ENCODE results near the gene PCBP3. TPM values are rescaled to one million over a fixed set of nuclear protein-coding genes. Genes with fewer than 3 reads are reported as not detected.

PCBP3 gene
- total and polyA plus RNA-seq, 2 of the 13 experiments (the other 11 are each of a cell fraction or from before 2014, with no cell fraction given): not detected

DNA sequence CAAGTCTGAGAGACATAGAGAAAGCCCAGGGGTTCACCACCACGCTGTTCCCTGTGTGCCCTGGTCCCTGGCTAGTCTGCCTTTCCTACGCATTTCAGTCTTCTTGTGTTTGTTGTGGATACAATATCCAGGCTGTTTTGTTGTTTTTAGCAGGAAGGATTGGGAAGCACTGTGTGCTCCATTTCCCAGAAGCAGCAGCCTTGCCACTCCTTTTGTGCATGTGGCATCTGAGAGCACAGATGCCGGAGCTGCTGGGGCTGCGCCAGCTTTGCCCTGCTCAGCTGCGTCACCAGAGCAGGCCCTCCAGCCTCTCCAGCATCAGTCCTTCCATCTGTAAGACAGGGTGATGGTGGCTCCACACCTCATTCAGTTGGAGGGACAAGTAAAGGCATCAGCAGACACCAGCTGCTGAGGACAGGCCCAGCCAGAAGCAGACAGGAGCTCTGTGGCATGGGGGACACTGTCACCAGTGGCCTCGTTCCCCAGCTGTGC is 243.6 kb downstream of the PCBP3 start:
- Histone ChIP-seq H3K4me3 (replicated peaks in 1 of 3; ENCODE audit: insufficient read depth in 1 of 3, low read depth in 2 of 3, low read length in 3 of 3) (no peak overlapping the region), H3K27ac (ENCODE audit: extremely low read length, insufficient read depth, low read length) (no peak overlapping the region), H3K27me3 (ENCODE audit: control insufficient read depth in 1 of 2, insufficient read depth in 2 of 2, low read length in 2 of 2) (peaks cover 14 to 74% of the 10 kb centered on the region in 2 experiments; a peak in 4 of 5 replicates), H3K9ac (ENCODE audit: insufficient read depth, low read depth, low read length) (no peak overlapping the region), H4K20me1 (ENCODE audit: insufficient read depth, low read length) (no peaks in the 10 kb centered on the region), H2AFZ (ENCODE audit: low read length) (no peak overlapping the region), H3K36me3 (replicated peaks in 1 of 2; ENCODE audit: control insufficient read depth in 1 of 2, insufficient read depth in 2 of 2, low read length in 2 of 2) (no peaks in the 10 kb centered on the region), H3K9me3 (ENCODE audit: low read length) (no peaks in the 10 kb centered on the region), H3K4me2 (ENCODE audit: low read depth, low read length) (no peak overlapping the region), H3K79me2 (ENCODE audit: insufficient read depth, low read length) (no peaks in the 10 kb centered on the region), H3K4me1 (ENCODE audit: insufficient read depth, low read length) (no peaks in the 10 kb centered on the region)
- no peak for DNase-seq (ENCODE audit: low spot score)
- intact Hi-C loops (cut with micrococcal nuclease; ENCODE audit: unreplicated experiment) (no loop called here), in situ Hi-C loops (cut with HindIII; ENCODE audit: extremely low pct_ligation_motif_present, low pct_unique_long_range_greater_than_20kb) (no loop called here)
- ATAC-seq: no peak
- TF ChIP-seq TCF12 (IDR thresholded peaks at IDR 0.05): no peak
- no peak for TF ChIP-seq TCF12 (CRISPR knock-in tag; IDR thresholded peaks at IDR 0.05)
- no peak for TF ChIP-seq SYNCRIP (IDR thresholded peaks at IDR 0.05; ENCODE audit: insufficient read depth, low read depth, low read length)
- no peak for TF ChIP-seq NPAS2 (CRISPR knock-in tag; IDR thresholded peaks at IDR 0.05; ENCODE audit: borderline replicate concordance)
- no peak for TF ChIP-seq ZNF570 (CRISPR knock-in tag; IDR thresholded peaks at IDR 0.05; ENCODE audit: borderline replicate concordance)
- TF ChIP-seq, protein P1, sequence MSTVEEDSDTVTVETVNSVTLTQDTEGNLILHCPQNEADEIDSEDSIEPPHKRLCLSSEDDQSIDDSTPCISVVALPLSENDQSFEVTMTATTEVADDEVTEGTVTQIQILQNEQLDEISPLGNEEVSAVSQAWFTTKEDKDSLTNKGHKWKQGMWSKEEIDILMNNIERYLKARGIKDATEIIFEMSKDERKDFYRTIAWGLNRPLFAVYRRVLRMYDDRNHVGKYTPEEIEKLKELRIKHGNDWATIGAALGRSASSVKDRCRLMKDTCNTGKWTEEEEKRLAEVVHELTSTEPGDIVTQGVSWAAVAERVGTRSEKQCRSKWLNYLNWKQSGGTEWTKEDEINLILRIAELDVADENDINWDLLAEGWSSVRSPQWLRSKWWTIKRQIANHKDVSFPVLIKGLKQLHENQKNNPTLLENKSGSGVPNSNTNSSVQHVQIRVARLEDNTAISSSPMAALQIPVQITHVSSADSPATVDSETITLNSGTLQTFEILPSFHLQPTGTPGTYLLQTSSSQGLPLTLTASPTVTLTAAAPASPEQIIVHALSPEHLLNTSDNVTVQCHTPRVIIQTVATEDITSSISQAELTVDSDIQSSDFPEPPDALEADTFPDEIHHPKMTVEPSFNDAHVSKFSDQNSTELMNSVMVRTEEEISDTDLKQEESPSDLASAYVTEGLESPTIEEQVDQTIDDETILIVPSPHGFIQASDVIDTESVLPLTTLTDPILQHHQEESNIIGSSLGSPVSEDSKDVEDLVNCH (CRISPR knock-in tag; IDR thresholded peaks at IDR 0.05): no peak
- TF ChIP-seq CCDC6 (CRISPR knock-in tag; IDR thresholded peaks at IDR 0.05): no peak
- no peak for TF ChIP-seq NR1H2 (CRISPR knock-in tag; IDR thresholded peaks at IDR 0.05; ENCODE audit: borderline replicate concordance, low read depth)
- no peak for TF ChIP-seq RFX3 (CRISPR knock-in tag; IDR thresholded peaks at IDR 0.05)
- no peak for TF ChIP-seq EP300 (IDR thresholded peaks at IDR 0.05; ENCODE audit: low read depth in 2 of 2, low read length in 2 of 2)
- TF ChIP-seq EP300 (CRISPR knock-in tag; IDR thresholded peaks at IDR 0.05; ENCODE audit: borderline replicate concordance): no peak
- TF ChIP-seq ZZZ3 (CRISPR knock-in tag; IDR thresholded peaks at IDR 0.05; ENCODE audit: borderline replicate concordance): no peak
- no peak for TF ChIP-seq BCL6 (CRISPR knock-in tag; IDR thresholded peaks at IDR 0.05)
- no peak for TF ChIP-seq RBM39 (IDR thresholded peaks at IDR 0.05; ENCODE audit: low read depth, low read length, poor library complexity, severe bottlenecking)
- TF ChIP-seq ZNF496 (CRISPR knock-in tag; IDR thresholded peaks at IDR 0.05; ENCODE audit: insufficient replicate concordance): no peak
- FAIRE-seq: no peak
- 36% methylated on average over 5 of the region's 6 CpGs for WGBS (ENCODE audit: low lambda C conversion rate)
- BruUV-seq (replicated peaks): no TSS peak
- ChIA-PET POLR2A (no interaction called here), CTCF (ENCODE audit: low intra/inter-chr PET ratio, low total read pairs) (no interaction called here)

All from HepG2 (cell line).